Left lung (tissue), 10 donors: ENCODE data around the gene TICAM1. TPM values are rescaled to one million over a fixed set of nuclear protein-coding genes. Genes with fewer than 3 reads are reported as not detected.
"Not testable (repeated sequence)": the region's sequence is repeated elsewhere in the genome, so short reads cannot be mapped to it uniquely, and the experiment has no call there.

Experiments
- ATAC-seq: fragments of 200-7000 bp; cut with Tn5 transposase; one replicate; pipeline ENCODE4 v1.9.1; 2020; ENCODE audit warnings: moderate library complexity
- DNase-seq, 4 donors: peaks; one replicate each; pipeline ENCODE4 v3.0.0-alpha.2; 2013 to 2020
- H3K27ac ChIP-seq, 2 donors: fragments of 200-600 bp; sonication (generic) in 1 of 2; one replicate each; pipeline versions ENCODE4 v1.5.0 to v1.8.0; 2020 to 2021
- H3K27me3 ChIP-seq, 2 donors: fragments of 200-600 bp; sonication (generic) in 1 of 2; one replicate each; pipeline versions ENCODE4 v1.5.0 to v1.8.0; 2020 to 2021
- H3K36me3 ChIP-seq, 2 donors: fragments of 200-600 bp; sonication (generic) in 1 of 2; one replicate each; pipeline versions ENCODE4 v1.5.0 to v1.8.0; 2020 to 2021
- H3K4me1 ChIP-seq, 2 donors: fragments of 200-600 bp; one replicate each; pipeline ENCODE4 v1.8.0; 2021
- H3K4me3 ChIP-seq, 2 donors: fragments of 200-600 bp; sonication (generic) in 1 of 2; one replicate each; pipeline versions ENCODE4 v1.5.0 to v1.8.0; 2020 to 2021; ENCODE audit warnings: mild to moderate bottlenecking in 1 of 2
- H3K9me3 ChIP-seq, 2 donors: fragments of 200-600 bp; sonication (generic) in 1 of 2; one replicate each; pipeline versions ENCODE4 v1.5.0 to v1.8.0; 2020 to 2021
- CTCF ChIP-seq, 2 donors: fragments of 200-600 bp; sonication (generic) in 1 of 2; IDR thresholded peaks; one replicate each; pipeline versions ENCODE4 v1.5.0 to v1.8.0; 2021; ENCODE audit warnings: antibody characterized with exemption in 2 of 2
- intact Hi-C, 2 donors: fragments of 100-400 bp; cut with DNase I; formaldehyde crosslinking; loops; one replicate each; pipeline versions ENCODE4 v1.11.2 to v1.14.2; 2022
- polyA plus RNA-seq, 6 donors: library from polyadenylated mRNA; unstranded; fragments of 120-200 nt; gene quantifications; one replicate each; pipeline ENCODE4 v1.2.1, GENCODE V29; 2013; ENCODE audit not compliant: insufficient read length in 6 of 6
- total RNA-seq, 2 donors: library from RNA; stranded (reverse); fragmentation: NEBNext Ultra II Directional; extraction: Animal tissue kit (Norgen Biotek cat#: 25700); gene quantifications; one replicate each; pipeline ENCODE4 v1.2.1, GENCODE V29; 2021
- donor health status: DM: no; HTN: yes; CAD: no.
- donor health status: DM: no; HTN: no; CAD: no.

Gene TICAM1
- total and polyA plus RNA-seq, 8 donors: 5.6 to 14.6 (median 7.3) TPM

- ATAC-seq (peak; percentile 58), DNase-seq (peak in 3 of 4 donors; percentile 53 to 95 (median 83))
- Histone ChIP-seq H3K9me3 (no peaks in the 10 kb centered on the region), H3K27me3 (no peaks in the 10 kb centered on the region), H3K4me1 (peaks cover 0 to 92% of the 10 kb centered on the region in 2 donors), H3K4me3 (no peak overlapping the region), H3K36me3 (peaks cover 0 to 6% of the 10 kb centered on the region in 2 donors), H3K27ac (peak overlapping the region in 1 of 2 donors; percentile 91)
- intact Hi-C loops: loop anchor here in 1 of 2 donors (5.0 kb wide), 1 partner anchor 41 kb away; no protein-coding TSS in a partner anchor
- peak; percentile 80 to 89 for TF ChIP-seq CTCF (IDR thresholded peaks at IDR 0.05)
Measured at GRCh38 chr19:4811328-4812131, 20.0 kb downstream of the TICAM1 start.

- no peaks in the 10 kb centered on the region for H3K27me3 ChIP-seq
- TF ChIP-seq CTCF (IDR thresholded peaks at IDR 0.05): no peak
- intact Hi-C loops: loop anchor here in 1 of 2 donors (10.0 kb wide), 1 partner anchor 228 kb away; no protein-coding TSS in a partner anchor
- DNase-seq (peak in 2 of 4 donors; percentile 78 to 79), ATAC-seq (peak; percentile 35)
- no peaks in the 10 kb centered on the region for H3K36me3 ChIP-seq
- peaks cover 0 to 52% of the 10 kb centered on the region in 2 donors for H3K4me1 ChIP-seq
- peak overlapping the region; percentile 53 to 76 for H3K27ac ChIP-seq
- H3K4me3 ChIP-seq: no peak overlapping the region
- no peaks in the 10 kb centered on the region for H3K9me3 ChIP-seq
Measured at GRCh38 chr19:4807188-4807587, 24.3 kb downstream of the TICAM1 start.

GRCh38 chr19:4806384-4806783, 25.1 kb downstream of the TICAM1 start:
- no peak for DNase-seq
- no peaks in the 10 kb centered on the region for H3K27me3 ChIP-seq
- H3K36me3 ChIP-seq: no peaks in the 10 kb centered on the region
- H3K9me3 ChIP-seq: no peaks in the 10 kb centered on the region
- H3K27ac ChIP-seq: peak overlapping the region; percentile 33 to 76
- H3K4me1 ChIP-seq: peaks cover 0 to 43% of the 10 kb centered on the region in 2 donors
- TF ChIP-seq CTCF (IDR thresholded peaks at IDR 0.05): no peak
- no peak for ATAC-seq
- no peak overlapping the region for H3K4me3 ChIP-seq
- intact Hi-C loops: loop anchor here in 1 of 2 donors (10.0 kb wide), 1 partner anchor 228 kb away; no protein-coding TSS in a partner anchor

GRCh38 chr19:4805140-4805539, 26.4 kb downstream of the TICAM1 start:
- H3K9me3 ChIP-seq, DNase-seq, H3K27ac ChIP-seq, ATAC-seq, H3K27me3 ChIP-seq, H3K36me3 ChIP-seq, H3K4me3 ChIP-seq: not testable (repeated sequence)
- peaks cover under 1 to 35% of the 10 kb centered on the region in 2 donors for H3K4me1 ChIP-seq
- intact Hi-C loops: loop anchor here in 1 of 2 donors (10.0 kb wide), 1 partner anchor 230 kb away; no protein-coding TSS in a partner anchor

GRCh38 chr19:4803736-4804695, 27.5 kb downstream of the TICAM1 start:
- peak in 3 of 4 donors; percentile 54 to 87 (median 64) for DNase-seq
- intact Hi-C loops: loop anchor here in 1 of 2 donors (10.0 kb wide), 1 partner anchor 231 kb away; no protein-coding TSS in a partner anchor
- peak; percentile 58 for ATAC-seq

More at GRCh38 chr19:4803736-4804695, 27.5 kb downstream of the TICAM1 start:
- peak; percentile 59 to 69 for TF ChIP-seq CTCF (IDR thresholded peaks at IDR 0.05)
- Histone ChIP-seq H3K27me3 (no peaks in the 10 kb centered on the region), H3K36me3 (peaks cover 0 to 3% of the 10 kb centered on the region in 2 donors), H3K27ac (no peak overlapping the region), H3K4me3 (no peak overlapping the region), H3K4me1 (peaks cover 3 to 25% of the 10 kb centered on the region in 2 donors), H3K9me3 (no peaks in the 10 kb centered on the region)
